Measurements from ENCODE around the gene NEK2.
"Not testable (repeated sequence)": the region's sequence is repeated elsewhere in the genome, so short reads cannot be mapped to it uniquely, and the experiment has no call there.

NEK2 gene

GRCh38 chr1:211675230-211676105 lies at the start of gene NEK2:
Gene NEK2 (minus strand): TSS chr1:211675621. CDS start chr1:211675479, 142 bp downstream.
- peak; percentile 79 for DNase-seq (ENCODE audit: low read depth)

GRCh38 chr1:211724687-211725196 lies 49.3 kb upstream of the NEK2 start:
- DNase-seq (ENCODE audit: low read depth): peak; percentile 28

- no peak for DNase-seq (ENCODE audit: low read depth)
These were observed 47.9 kb upstream of the NEK2 start for GRCh38 chr1:211723273-211723672.

- no peak for DNase-seq (ENCODE audit: low read depth)
These were observed 47.1 kb upstream of the NEK2 start for GRCh38 chr1:211722277-211723175.

GRCh38 chr1:211716555-211716954 lies 41.1 kb upstream of the NEK2 start:
- not testable (repeated sequence) for DNase-seq (ENCODE audit: low read depth)

GRCh38 chr1:211715971-211716370 lies 40.5 kb upstream of the NEK2 start:
- no peak for DNase-seq (ENCODE audit: low read depth)

- DNase-seq (ENCODE audit: low read depth): no peak
These were observed 38.7 kb upstream of the NEK2 start for GRCh38 chr1:211714154-211714553.

GRCh38 chr1:211713231-211713630 lies 37.8 kb upstream of the NEK2 start:
- no peak for DNase-seq (ENCODE audit: low read depth)

- no peak for DNase-seq (ENCODE audit: low read depth)
These were observed 35.9 kb upstream of the NEK2 start for GRCh38 chr1:211711315-211711705.

GRCh38 chr1:211710566-211711314 lies 35.3 kb upstream of the NEK2 start:
- DNase-seq (ENCODE audit: low read depth): no peak

GRCh38 chr1:211708926-211709325 lies 33.5 kb upstream of the NEK2 start:
- DNase-seq (ENCODE audit: low read depth): no peak

- DNase-seq (ENCODE audit: low read depth): no peak
These were observed 32.6 kb upstream of the NEK2 start for GRCh38 chr1:211708006-211708405.

- DNase-seq (ENCODE audit: low read depth): no peak
These were observed 30.2 kb upstream of the NEK2 start for GRCh38 chr1:211705467-211706091.

- no peak for DNase-seq (ENCODE audit: low read depth)
These were observed 29.1 kb upstream of the NEK2 start for GRCh38 chr1:211704543-211704942.

- DNase-seq (ENCODE audit: low read depth): no peak
These were observed 28.6 kb upstream of the NEK2 start for GRCh38 chr1:211703812-211704537.

GRCh38 chr1:211701733-211702132 lies 26.3 kb upstream of the NEK2 start:
- DNase-seq (ENCODE audit: low read depth): no peak

GRCh38 chr1:211699059-211699458 lies 23.6 kb upstream of the NEK2 start:
- no peak for DNase-seq (ENCODE audit: low read depth)

GRCh38 chr1:211698161-211699026 lies 23.0 kb upstream of the NEK2 start:
- peak; percentile 22 for DNase-seq (ENCODE audit: low read depth)

GRCh38 chr1:211697356-211697755 lies 21.9 kb upstream of the NEK2 start:
- no peak for DNase-seq (ENCODE audit: low read depth)
